WTC11 (cell line): ENCODE measurements around the gene OR2A5. TPM values are rescaled to one million over a fixed set of nuclear protein-coding genes. Genes with fewer than 3 reads are reported as not detected.
A peak's percentile ranks its signal among the peaks of the same experiment; 100 is the strongest.

Experiments used
- ATAC-seq: fragments of 200-7000 bp; cut with Tn5 transposase; 2 replicates; pipeline ENCODE4 v1.10.0; 2021; ENCODE audit warnings: mild to moderate bottlenecking, moderate library complexity
- CTCF ChIA-PET: fragments of 300-600 bp; sonication (Branson Sonifier 250); formaldehyde crosslinking; loops from one replicate; lab custom pipeline; 2021; ENCODE audit warnings: antibody characterized with exemption; lab: Charles Lee
- POLR2A ChIA-PET: fragments of 350-600 bp; sonication (Branson Sonifier 250); formaldehyde crosslinking; loops from one replicate; lab custom pipeline; 2021; ENCODE audit warnings: antibody characterized with exemption; lab: Charles Lee
- DNase-seq: peaks from one replicate; pipeline ENCODE4 v3.0.0; 2021; ENCODE audit warnings: low spot score
- H3K27ac Mint-ChIP-seq: 2 replicates; pipeline ENCODE4 v1.8.0; 2021; ENCODE audit warnings: mixed read lengths
- H3K27me3 Mint-ChIP-seq: 2 replicates; pipeline ENCODE4 v1.8.0; 2021; ENCODE audit warnings: low read depth, mild to moderate bottlenecking, moderate library complexity, mixed read lengths
- H3K36me3 Mint-ChIP-seq: 2 replicates; pipeline ENCODE4 v1.8.0; 2021; ENCODE audit warnings: mixed read lengths
- H3K4me1 Mint-ChIP-seq: 2 replicates; pipeline ENCODE4 v1.8.0; 2022; ENCODE audit warnings: mixed read lengths
- H3K4me3 Mint-ChIP-seq: 2 replicates; pipeline ENCODE4 v1.8.0; 2021; ENCODE audit warnings: mild to moderate bottlenecking, moderate library complexity, mixed read lengths
- H3K9me3 Mint-ChIP-seq: 2 replicates; pipeline ENCODE4 v1.8.0; 2021; ENCODE audit warnings: mixed read lengths
- CBFB ChIP-seq: sonication (generic); formaldehyde crosslinking; IDR thresholded peaks from 2 replicates; pipeline ENCODE4 v1.8.1; 2022; ENCODE audit warnings: mild to moderate bottlenecking, low read depth, missing genetic modification reagents
- E2F4 ChIP-seq: sonication (generic); formaldehyde crosslinking; IDR thresholded peaks from 2 replicates; pipeline ENCODE4 v1.8.1; 2022; ENCODE audit warnings: low read depth, mild to moderate bottlenecking, moderate library complexity, missing genetic modification reagents, borderline replicate concordance
- ESRRA ChIP-seq: sonication (generic); formaldehyde crosslinking; IDR thresholded peaks from 2 replicates; pipeline ENCODE4 v1.8.1; 2022; ENCODE audit warnings: mild to moderate bottlenecking, missing genetic modification reagents, borderline replicate concordance
- FOXK1 ChIP-seq: sonication (generic); formaldehyde crosslinking; IDR thresholded peaks from 2 replicates; pipeline ENCODE4 v1.8.0; 2022; ENCODE audit warnings: mild to moderate bottlenecking, moderate library complexity, missing genetic modification reagents
- GABPB1 ChIP-seq: sonication (generic); formaldehyde crosslinking; IDR thresholded peaks from 2 replicates; pipeline ENCODE4 v1.8.1; 2023; ENCODE audit warnings: mild to moderate bottlenecking, missing genetic modification reagents
- HMGA2 ChIP-seq: fragments of 250-450 bp; sonication (Bioruptor Pico); IDR thresholded peaks from 2 replicates; pipeline ENCODE4 v1.4.0; 2021; ENCODE audit warnings: mild to moderate bottlenecking, moderate library complexity
- KAT7 ChIP-seq: sonication (generic); formaldehyde crosslinking; IDR thresholded peaks from 2 replicates; pipeline ENCODE4 v1.8.1; 2023; ENCODE audit warnings: missing genetic modification reagents, mild to moderate bottlenecking, borderline replicate concordance
- MAX ChIP-seq: sonication (generic); formaldehyde crosslinking; IDR thresholded peaks from 2 replicates; pipeline ENCODE4 v1.8.0; 2022; ENCODE audit warnings: mild to moderate bottlenecking, missing genetic modification reagents
- NFATC4 ChIP-seq: fragments of 250-450 bp; sonication (Bioruptor Pico); IDR thresholded peaks from 2 replicates; pipeline ENCODE4 v1.9.0; 2021; ENCODE audit warnings: mild to moderate bottlenecking
- NR3C1 ChIP-seq: sonication (generic); formaldehyde crosslinking; conservative IDR thresholded peaks from 2 replicates; pipeline ENCODE4 v1.8.1; 2023; ENCODE audit warnings: low read depth, mild to moderate bottlenecking, missing genetic modification reagents
- PRRX2 ChIP-seq: fragments of 250-450 bp; sonication (Bioruptor Pico); IDR thresholded peaks from 2 replicates; pipeline ENCODE4 v1.8.0; 2021; ENCODE audit warnings: mild to moderate bottlenecking
- RORB ChIP-seq: fragments of 250-450 bp; sonication (Bioruptor Pico); IDR thresholded peaks from 2 replicates; pipeline ENCODE4 v1.9.0; 2021; ENCODE audit warnings: mild to moderate bottlenecking
- SP1 ChIP-seq: sonication (generic); formaldehyde crosslinking; conservative IDR thresholded peaks from 2 replicates; pipeline ENCODE4 v1.8.1; 2022; ENCODE audit warnings: missing genetic modification reagents
- STAT6 ChIP-seq: sonication (generic); formaldehyde crosslinking; conservative IDR thresholded peaks from 2 replicates; pipeline ENCODE4 v1.8.1; 2023; ENCODE audit warnings: mild to moderate bottlenecking, low read depth, missing genetic modification reagents, moderate library complexity
- ZBTB21 ChIP-seq: sonication (generic); formaldehyde crosslinking; IDR thresholded peaks from 2 replicates; pipeline ENCODE4 v1.8.1; 2023; ENCODE audit warnings: mild to moderate bottlenecking, missing genetic modification reagents, borderline replicate concordance
- ZNF396 ChIP-seq: fragments of 250-450 bp; sonication (Bioruptor Pico); IDR thresholded peaks from 2 replicates; pipeline ENCODE4 v1.8.0; 2021; ENCODE audit warnings: mild to moderate bottlenecking, moderate library complexity, borderline replicate concordance
- ZNF512 ChIP-seq: sonication (generic); formaldehyde crosslinking; IDR thresholded peaks from 2 replicates; pipeline ENCODE4 v1.8.1; 2022; ENCODE audit warnings: missing genetic modification reagents, borderline replicate concordance
- ZNF671 ChIP-seq: fragments of 250-450 bp; sonication (Bioruptor Pico); IDR thresholded peaks from 2 replicates; pipeline ENCODE4 v1.8.0; 2021; ENCODE audit warnings: mild to moderate bottlenecking
- total RNA-seq: library from RNA; stranded (reverse); gene quantifications from 3 replicates; pipeline ENCODE4 v1.2.3, GENCODE V29; 2021

Gene OR2A5
- total RNA-seq, 1 experiment from 2014 or later = not detected

- TF ChIP-seq E2F4 (CRISPR knock-in tag) = no peak
- TF ChIP-seq PRRX2 (CRISPR knock-in tag) = no peak
These were observed 28.4 kb upstream of the OR2A5 start (continued) for GRCh38 chr7:144020340-144020739.

- no peak for TF ChIP-seq SP1 (CRISPR knock-in tag)
- no peak for TF ChIP-seq RORB (CRISPR knock-in tag)
- TF ChIP-seq GABPB1 (CRISPR knock-in tag) = no peak
- no peak for TF ChIP-seq NR3C1 (CRISPR knock-in tag)
- TF ChIP-seq ZNF396 (CRISPR knock-in tag) = no peak
- no peak for TF ChIP-seq STAT6 (CRISPR knock-in tag)
- TF ChIP-seq ZNF671 (CRISPR knock-in tag) = no peak
- TF ChIP-seq HMGA2 (CRISPR knock-in tag) = no peak
- no peak for TF ChIP-seq KAT7 (CRISPR knock-in tag)
- TF ChIP-seq FOXK1 (CRISPR knock-in tag) = no peak
- no peak for TF ChIP-seq NFATC4 (CRISPR knock-in tag)
- no peak for TF ChIP-seq ZNF512
- TF ChIP-seq MAX = no peak
- no peak for TF ChIP-seq ZBTB21 (CRISPR knock-in tag)
- TF ChIP-seq ESRRA (CRISPR knock-in tag) = no peak
- CTCF ChIA-PET = interaction anchor here (0.9 to 1.7 kb wide), 5 partner anchors 41 to 137 kb away, joined by 3 to 5 read pairs (median 4); no protein-coding TSS in a partner anchor
- Mint-ChIP-seq H3K9me3 (peaks cover 6% of the 10 kb centered on the region), H3K4me1 (peaks cover 6% of the 10 kb centered on the region; the same call in 1 of the 2 replicates), H3K36me3 (no peaks in the 10 kb centered on the region; the same call in 1 of the 2 replicates), H3K27ac (no peak overlapping the region), H3K4me3 (no peak overlapping the region), H3K27me3 (no peaks in the 10 kb centered on the region)
- peak; percentile 67 for ATAC-seq
- POLR2A ChIA-PET = interaction anchor here (0.5 to 0.8 kb wide), 3 partner anchors 8 to 139 kb away, joined by 3 read pairs; no protein-coding TSS in a partner anchor
- DNase-seq = no peak
These were observed 26.6 kb upstream of the OR2A5 start for GRCh38 chr7:144022169-144022568.

- no peak for ATAC-seq
- Mint-ChIP-seq H3K4me1 (peaks cover 6% of the 10 kb centered on the region; the same call in 1 of the 2 replicates), H3K27ac (no peak overlapping the region), H3K4me3 (no peak overlapping the region), H3K27me3 (no peaks in the 10 kb centered on the region), H3K9me3 (peaks cover 6% of the 10 kb centered on the region), H3K36me3 (no peaks in the 10 kb centered on the region; the same call in 1 of the 2 replicates)
- TF ChIP-seq HMGA2 (CRISPR knock-in tag) (peak; percentile 87), CBFB (CRISPR knock-in tag) (no peak)
- DNase-seq = no peak
- CTCF ChIA-PET = interaction anchor here (0.9 to 1.4 kb wide), 3 partner anchors 40 to 130 kb away, joined by 3 to 4 read pairs (median 4); no protein-coding TSS in a partner anchor
- POLR2A ChIA-PET = interaction anchor here (0.8 kb wide), 1 partner anchor 25 kb away, joined by 3 read pairs; no protein-coding TSS in a partner anchor
These were observed 25.4 kb upstream of the OR2A5 start for GRCh38 chr7:144023171-144023827.
